OCI-M2 (cell line): ENCODE results near the gene ZCCHC7.
"Not testable (repeated sequence)": the region's sequence is repeated elsewhere in the genome, so short reads cannot be mapped to it uniquely, and the experiment has no call there.

Experiments used
- DNase-seq: peaks from one replicate; lab custom pipeline; 2025; ENCODE audit not compliant: unreplicated experiment; lab: John Stamatoyannopoulos, UW

Gene ZCCHC7

GRCh38 chr9:37172557-37172956 lies 52.2 kb downstream of the ZCCHC7 start:
- DNase-seq, result no peak

- no peak for DNase-seq
Observed at GRCh38 chr9:37174247-37174646, 53.9 kb downstream of the ZCCHC7 start.

- DNase-seq, result no peak
Observed at GRCh38 chr9:37178742-37179141, 58.4 kb downstream of the ZCCHC7 start.

GRCh38 chr9:37179576-37179975 lies 59.2 kb downstream of the ZCCHC7 start:
- no peak for DNase-seq

GRCh38 chr9:37180138-37180537 lies 59.8 kb downstream of the ZCCHC7 start:
- DNase-seq, result no peak

- DNase-seq, result no peak
Observed at GRCh38 chr9:37182718-37183117, 62.3 kb downstream of the ZCCHC7 start.

GRCh38 chr9:37184905-37185867 lies 64.8 kb downstream of the ZCCHC7 start:
- DNase-seq, result no peak

GRCh38 chr9:37187292-37187691 lies 66.9 kb downstream of the ZCCHC7 start:
- DNase-seq, result no peak

GRCh38 chr9:37187713-37188439 lies 67.5 kb downstream of the ZCCHC7 start:
- no peak for DNase-seq

- DNase-seq, result not testable (repeated sequence)
Observed at GRCh38 chr9:37190739-37191138, 70.4 kb downstream of the ZCCHC7 start.

GRCh38 chr9:37191403-37192089 lies 71.2 kb downstream of the ZCCHC7 start:
- no peak for DNase-seq

GRCh38 chr9:37192803-37193202 lies 72.4 kb downstream of the ZCCHC7 start:
- no peak for DNase-seq

GRCh38 chr9:37197158-37198038 lies 77.0 kb downstream of the ZCCHC7 start:
- peak; percentile 50 for DNase-seq

GRCh38 chr9:37198039-37198729 lies 77.8 kb downstream of the ZCCHC7 start:
- no peak for DNase-seq

- DNase-seq, result no peak
Observed at GRCh38 chr9:37198831-37199230, 78.5 kb downstream of the ZCCHC7 start.

- peak; percentile 49 for DNase-seq
Observed at GRCh38 chr9:37200433-37201005, 80.1 kb downstream of the ZCCHC7 start.

GRCh38 chr9:37201581-37201980 lies 81.2 kb downstream of the ZCCHC7 start:
- DNase-seq, result no peak

- DNase-seq, result no peak
Observed at GRCh38 chr9:37202091-37202490, 81.7 kb downstream of the ZCCHC7 start.

- not testable (repeated sequence) for DNase-seq
Observed at GRCh38 chr9:37203456-37203855, 83.1 kb downstream of the ZCCHC7 start.
